KG1 (cell line): Measurements from ENCODE around the gene ASPN.

ENCODE experiments used
- DNase-seq: peaks from one replicate; lab custom pipeline; 2025; lab: John Stamatoyannopoulos, UW

The ASPN gene

DNA sequence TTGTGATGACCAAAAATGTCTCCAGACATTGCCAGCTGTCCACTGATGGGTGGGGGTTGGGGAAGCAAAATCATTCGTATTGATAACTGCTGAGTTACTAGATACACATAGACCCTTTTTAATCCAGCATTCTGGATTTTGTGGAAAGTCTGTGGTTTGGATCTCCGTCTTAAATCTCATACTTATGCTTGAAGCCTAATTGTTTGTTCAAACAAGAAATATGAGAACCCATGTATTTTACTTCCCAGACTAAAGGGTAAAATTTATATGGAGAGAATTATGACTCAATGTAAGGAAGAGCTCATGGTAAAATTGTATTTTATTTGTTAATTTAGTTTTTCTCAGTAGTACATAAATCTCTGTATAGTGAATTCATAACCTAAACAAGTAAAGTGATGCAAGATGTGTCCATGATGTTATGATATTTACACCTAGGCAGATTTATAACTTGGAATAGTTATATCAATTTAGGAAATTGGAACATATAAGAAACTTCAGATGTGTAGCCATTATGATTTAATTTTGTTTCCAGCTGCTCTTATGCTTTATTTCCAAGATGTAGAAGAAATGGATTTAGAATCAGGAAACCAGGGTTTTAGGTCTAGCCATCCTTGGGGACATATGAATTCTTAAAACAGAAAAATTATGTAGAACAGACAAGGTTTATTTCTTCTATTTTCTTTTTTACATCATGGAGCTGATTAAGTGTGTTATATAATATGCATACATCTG lies 73.4 kb downstream of the ASPN start:
- DNase-seq = no peak

DNA sequence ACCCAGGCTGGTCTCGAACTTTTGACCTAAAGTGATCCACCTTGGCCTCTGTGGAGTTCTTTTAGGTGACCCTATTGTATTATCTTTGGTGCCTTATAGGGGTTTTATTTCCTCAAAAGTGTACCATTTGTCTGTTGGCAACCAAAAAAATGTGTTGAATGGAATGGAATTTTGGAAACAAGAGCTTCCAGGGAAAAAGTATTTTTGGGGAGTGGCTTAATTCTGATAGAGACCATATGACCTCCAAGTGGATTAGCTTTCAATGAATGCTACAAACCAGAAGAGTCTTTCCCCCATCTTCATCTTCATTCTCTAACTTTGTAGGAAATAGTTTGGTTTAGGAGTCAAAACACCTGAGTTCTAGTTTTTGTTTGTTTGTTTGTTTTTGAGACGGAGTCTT lies 74.5 kb downstream of the ASPN start:
- no peak for DNase-seq

DNA sequence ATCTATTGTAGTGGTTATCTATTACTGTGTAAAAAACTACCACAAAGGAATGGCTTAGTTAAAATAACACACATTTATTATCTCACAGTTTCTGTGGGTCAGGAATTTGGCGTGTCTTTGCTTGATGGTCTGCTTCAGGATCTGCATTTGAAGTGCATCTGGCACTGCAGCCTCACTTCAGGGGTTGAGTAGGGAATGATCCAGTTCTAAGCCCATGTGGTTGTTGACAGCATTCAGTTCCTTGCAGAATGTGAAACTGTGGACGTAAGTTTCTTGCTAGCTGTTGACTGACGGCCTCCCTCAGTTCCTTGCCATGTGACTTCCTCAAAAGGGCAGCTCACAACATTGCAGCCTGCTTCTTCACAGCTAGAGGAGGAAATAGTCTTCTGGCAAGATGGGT lies 75.8 kb downstream of the ASPN start:
- DNase-seq = no peak
